Panc1 (cell line): ENCODE measurements around the gene ZBTB46.

Experiments
- CTCF ChIP-seq: fragments of 450-650 bp; IDR thresholded peaks from 2 replicates; pipeline ENCODE4 v1.5.1; 2017; ENCODE audit warnings: mild to moderate bottlenecking
- POLR2AphosphoS5 ChIP-seq: IDR thresholded peaks from 2 replicates; pipeline ENCODE4 v1.6.1; 2012; ENCODE audit warnings: mild to moderate bottlenecking, low read depth, low read length, moderate library complexity
- REST ChIP-seq, 2 experiments: IDR thresholded peaks; 2 replicates each; pipeline ENCODE4 v1.6.1; 2011 to 2012; ENCODE audit warnings: low read depth in 2 of 2, control low read depth in 1 of 2, low read length in 1 of 2, mild to moderate bottlenecking in 1 of 2, moderate library complexity in 1 of 2; ENCODE audit not compliant: insufficient read depth in 1 of 2

- TF ChIP-seq CTCF: no peak
- TF ChIP-seq REST (IDR thresholded peaks at IDR 0.05; ENCODE audit: insufficient read depth in 1 of 2, low read depth in 2 of 2, low read length in 1 of 2): no peak
- TF ChIP-seq POLR2AphosphoS5: no peak
Measured at GRCh38 chr20:63787302-63787701, 43.8 kb downstream of the ZBTB46 start.
